HepG2 (cell line): ENCODE measurements around the gene SDK2. TPM values are rescaled to one million over a fixed set of nuclear protein-coding genes. Genes with fewer than 3 reads are reported as not detected.

Experiments used
- ATAC-seq: fragments of 200-7000 bp; cut with Tn5 transposase; 3 replicates; pipeline ENCODE4 v1.9.1; 2020; ENCODE audit warnings: mild to moderate bottlenecking, moderate library complexity
- BruUV-seq: library from RNA; stranded (reverse); fragments of 400-500 nt; replicated peaks from 2 replicates; lab custom pipeline; 2021; lab: Mats Ljungman, UMichigan
- CTCF ChIA-PET: fragments of 300-600 bp; formaldehyde crosslinking; extraction: SDS; loops from one replicate; lab custom pipeline; 2021; ENCODE audit warnings: low total read pairs, inconsistent platforms, low intra/inter-chr PET ratio; lab: Yijun Ruan, JAX
- POLR2A ChIA-PET: fragments of 350-600 bp; sonication (Branson Sonifier 250); formaldehyde crosslinking; loops from one replicate; lab custom pipeline; 2020; ENCODE audit warnings: antibody characterized with exemption, inconsistent platforms; lab: Yijun Ruan, JAX
- DNase-seq: peaks from one replicate; pipeline ENCODE4 v3.0.0-alpha.2; 2015; ENCODE audit warnings: low spot score
- FAIRE-seq: peaks from 3 replicates; lab custom pipeline; 2011; peaks lifted over from hg19 to GRCh38; lab: Jason Lieb, UNC
- H2AFZ ChIP-seq: one replicate; pipeline ENCODE4 v1.6.1; 2011; ENCODE audit warnings: low read length, inconsistent platforms
- H3K27ac ChIP-seq: fragments of 300-600 bp; 3 replicates; pipeline ENCODE4 v1.8.0; 2011; ENCODE audit warnings: mixed run types, mild to moderate bottlenecking, mixed read lengths, low read length, inconsistent platforms; ENCODE audit not compliant: insufficient read depth; ENCODE audit errors: extremely low read length
- H3K27me3 ChIP-seq, 2 experiments: fragments of 200-600 bp in 1 of 2; 2 replicates in 1 of 2; 3 replicates in 1 of 2; pipeline versions ENCODE4 v1.6.0 to v1.8.0; 2011; ENCODE audit warnings: low read length in 2 of 2, mild to moderate bottlenecking in 2 of 2, moderate library complexity in 2 of 2, inconsistent platforms in 1 of 2; ENCODE audit not compliant: insufficient read depth in 2 of 2, control insufficient read depth in 1 of 2
- H3K36me3 ChIP-seq, 2 experiments: fragments of 200-600 bp in 1 of 2; replicated peaks in 1 of 2; 2 replicates in 1 of 2; 3 replicates in 1 of 2; pipeline versions ENCODE4 v1.5.1 to v1.8.0; 2011; ENCODE audit warnings: low read length in 2 of 2, inconsistent platforms in 1 of 2; ENCODE audit not compliant: insufficient read depth in 2 of 2, control insufficient read depth in 1 of 2
- H3K4me1 ChIP-seq: 2 replicates; pipeline ENCODE4 v1.5.1; 2012; ENCODE audit warnings: low read length, inconsistent platforms; ENCODE audit not compliant: insufficient read depth
- H3K4me2 ChIP-seq: 2 replicates; pipeline ENCODE4 v1.6.0; 2011; ENCODE audit warnings: low read depth, low read length, inconsistent platforms
- H3K4me3 ChIP-seq, 3 experiments: fragments of 200-600 bp in 1 of 3; sonication (generic), shearing (Covaris generic) in 1 of 3; replicated peaks in 1 of 3; 2 replicates each; pipeline ENCODE4 v1.5.1; 2011 to 2016; ENCODE audit warnings: low read length in 3 of 3, inconsistent platforms in 2 of 3, low read depth in 2 of 3, mild to moderate bottlenecking in 2 of 3, control low read depth in 1 of 3, mixed read lengths in 1 of 3; ENCODE audit not compliant: insufficient read depth in 1 of 3
- H3K79me2 ChIP-seq: one replicate; pipeline ENCODE4 v1.6.1; 2011; ENCODE audit warnings: low read length, inconsistent platforms; ENCODE audit not compliant: insufficient read depth
- H3K9ac ChIP-seq: 2 replicates; pipeline ENCODE4 v1.6.0; 2011; ENCODE audit warnings: mild to moderate bottlenecking, low read depth, low read length, inconsistent platforms; ENCODE audit not compliant: insufficient read depth
- H3K9me3 ChIP-seq: 2 replicates; pipeline ENCODE4 v1.5.1; 2012; ENCODE audit warnings: mild to moderate bottlenecking, low read length
- H4K20me1 ChIP-seq: 2 replicates; pipeline ENCODE4 v1.6.0; 2011; ENCODE audit warnings: inconsistent platforms, mild to moderate bottlenecking, low read length, moderate library complexity; ENCODE audit not compliant: insufficient read depth
- NFYB ChIP-seq: sonication (generic); formaldehyde crosslinking; IDR thresholded peaks from 2 replicates; pipeline ENCODE4 v1.4.0; 2020; ENCODE audit warnings: missing genetic modification reagents
- POLR2A ChIP-seq, 2 experiments: IDR thresholded peaks; 2 replicates each; pipeline ENCODE4 v1.6.1; 2011; ENCODE audit warnings: low read depth in 2 of 2, low read length in 2 of 2, mild to moderate bottlenecking in 1 of 2, moderate library complexity in 1 of 2; ENCODE audit not compliant: insufficient read depth in 1 of 2
- SRSF9 ChIP-seq: fragments of 200-400 bp; formaldehyde crosslinking; IDR thresholded peaks from 2 replicates; pipeline ENCODE4 v1.6.1; 2018; ENCODE audit warnings: borderline replicate concordance, mild to moderate bottlenecking, low read depth, low read length; ENCODE audit not compliant: insufficient read depth, poor library complexity, severe bottlenecking
- ZNF674 ChIP-seq: sonication (generic); formaldehyde crosslinking; IDR thresholded peaks from 2 replicates; pipeline ENCODE4 v1.5.0; 2020; ENCODE audit warnings: low read depth, mild to moderate bottlenecking, missing genetic modification reagents
- ZZZ3 ChIP-seq: sonication (generic); formaldehyde crosslinking; IDR thresholded peaks from 2 replicates; pipeline ENCODE4 v1.4.0; 2020; ENCODE audit warnings: missing genetic modification reagents, mild to moderate bottlenecking, borderline replicate concordance
- WGBS: methylation state at CpG from one replicate; pipeline ENCODE4 v1.1.6; 2017; ENCODE audit warnings: low lambda C conversion rate; 5-methylcytosine and 5-hydroxymethylcytosine counted together
- in situ Hi-C: cut with HindIII; loops from 2 replicates; pipeline ENCODE4 v1.10.0; 2017; ENCODE audit warnings: low pct_unique_long_range_greater_than_20kb; ENCODE audit not compliant: extremely low pct_ligation_motif_present
- intact Hi-C: fragments of 100-400 bp; cut with micrococcal nuclease; formaldehyde crosslinking; loops from one replicate; pipeline ENCODE4 v1.10.0; 2022; ENCODE audit not compliant: unreplicated experiment
- polyA plus RNA-seq, 8 experiments: library from polyadenylated mRNA; depleted of rRNA in 3 of 8; stranded (reverse) in 7 of 8; unstranded in 1 of 8; fragments of >200 nt; fragmentation: Illumina TruSeq in 4 of 8; extraction: Trizol in 4 of 8; gene quantifications; 2 replicates each; pipeline versions ENCODE4 v1.2.1 to v1.2.3, GENCODE V29; 2011 to 2016; ENCODE audit warnings: low read depth in 4 of 8, missing spikeins in 1 of 8, mixed read lengths in 1 of 8; ENCODE audit not compliant: insufficient read depth in 1 of 8
- total RNA-seq, 5 experiments: library from RNA; depleted of rRNA; stranded (reverse); fragments of >200 nt; fragmentation: Illumina TruSeq; extraction: Trizol; gene quantifications; 2 replicates each; pipeline ENCODE4 v1.2.3, GENCODE V29; 2016; ENCODE audit warnings: low read depth in 1 of 5

Gene SDK2
- total and polyA plus RNA-seq, 2 of the 13 experiments (the other 11 are each of a cell fraction or from before 2014, with no cell fraction given): not detected

- TF ChIP-seq POLR2A (IDR thresholded peaks at IDR 0.05; ENCODE audit: insufficient read depth in 1 of 2, low read depth in 2 of 2, low read length in 2 of 2): no peak
Observed at GRCh38 chr17:73553311-73553710, 90.9 kb downstream of the SDK2 start (continued).

GRCh38 chr17:73552300-73553048 is 91.8 kb downstream of the SDK2 start:
- peaks cover 6 to 66% of the 10 kb centered on the region in 2 experiments; a peak in 4 of 5 replicates for H3K27me3 ChIP-seq

GRCh38 chr17:73551759-73552158 is 92.5 kb downstream of the SDK2 start:
- CTCF ChIA-PET: no interaction called here
- Histone ChIP-seq H2AFZ (no peak overlapping the region), H3K36me3 (no peaks in the 10 kb centered on the region), H3K9me3 (no peaks in the 10 kb centered on the region), H3K9ac (no peak overlapping the region), H4K20me1 (peaks cover 3% of the 10 kb centered on the region; the same call in 1 of the 2 replicates), H3K4me2 (no peak overlapping the region), H3K4me1 (no peaks in the 10 kb centered on the region), H3K27ac (no peak overlapping the region), H3K27me3 (peaks cover 11 to 73% of the 10 kb centered on the region in 2 experiments; a peak in 4 of 5 replicates), H3K4me3 (no peak overlapping the region), H3K79me2 (no peaks in the 10 kb centered on the region)
- in situ Hi-C loops (no loop called here), intact Hi-C loops (no loop called here)
- TF ChIP-seq ZZZ3 (CRISPR knock-in tag) (no peak), NFYB (peak; percentile 51), SRSF9 (no peak)
- no peak for DNase-seq
- no TSS peak for BruUV-seq
- no peak for ATAC-seq
- POLR2A ChIA-PET: no interaction called here
- WGBS: 5% methylated on average over 5 of the region's 5 CpGs
- FAIRE-seq: no peak

More at GRCh38 chr17:73552300-73553048, 91.8 kb downstream of the SDK2 start:
- intact Hi-C loops (no loop called here), in situ Hi-C loops (no loop called here)
- CTCF ChIA-PET: no interaction called here
- Histone ChIP-seq H3K36me3 (no peaks in the 10 kb centered on the region), H4K20me1 (peaks cover 3% of the 10 kb centered on the region; the same call in 1 of the 2 replicates), H3K9me3 (no peaks in the 10 kb centered on the region), H3K4me1 (no peaks in the 10 kb centered on the region), H3K27ac (no peak overlapping the region), H3K79me2 (no peaks in the 10 kb centered on the region), H3K9ac (no peak overlapping the region), H2AFZ (no peak overlapping the region), H3K4me2 (no peak overlapping the region), H3K4me3 (no peak overlapping the region)
- ATAC-seq: no peak
- BruUV-seq: no TSS peak
- WGBS: 33% methylated on average over 23 of the region's 30 CpGs
- no peak for TF ChIP-seq ZNF674 (CRISPR knock-in tag)
- POLR2A ChIA-PET: no interaction called here
- no peak for FAIRE-seq
- DNase-seq: no peak
